Psoas muscle (tissue), 8 donors: ENCODE data around the gene TSPAN15. TPM values are rescaled to one million over a fixed set of nuclear protein-coding genes. Genes with fewer than 3 reads are reported as not detected.

Experiments used
- ATAC-seq, 4 donors: fragments of 200-7000 bp; cut with Tn5 transposase; one replicate each; pipeline ENCODE4 v1.9.1; 2020; ENCODE audit warnings: moderate library complexity in 3 of 4, mild to moderate bottlenecking in 2 of 4
- DNase-seq, 2 donors: peaks; one replicate each; pipeline ENCODE4 v3.0.0-alpha.2; 2020
- H3K27ac ChIP-seq: fragments of 200-600 bp; one replicate; pipeline ENCODE4 v1.8.0; 2022
- H3K27me3 ChIP-seq, 3 donors: fragments of 200-600 bp in 1 of 3; one replicate each; pipeline versions ENCODE4 v1.6.1 to v1.8.0; 2013 to 2022; ENCODE audit warnings: low read length in 2 of 3, mild to moderate bottlenecking in 2 of 3, moderate library complexity in 1 of 3; ENCODE audit not compliant: insufficient read depth in 3 of 3
- H3K36me3 ChIP-seq, 2 donors: fragments of 200-600 bp in 1 of 2; one replicate each; pipeline versions ENCODE4 v1.6.1 to v1.8.0; 2013 to 2022; ENCODE audit warnings: low read depth in 1 of 2, mild to moderate bottlenecking in 1 of 2, moderate library complexity in 1 of 2; ENCODE audit not compliant: insufficient read depth in 1 of 2
- H3K4me1 ChIP-seq: fragments of 200-600 bp; one replicate; pipeline ENCODE4 v1.8.0; 2022
- H3K4me3 ChIP-seq: fragments of 200-600 bp; one replicate; pipeline ENCODE4 v1.8.0; 2022; ENCODE audit warnings: mild to moderate bottlenecking
- H3K9me3 ChIP-seq: fragments of 200-600 bp; one replicate; pipeline ENCODE4 v1.8.0; 2022
- WGBS, 3 donors: extraction: QIAGEN DNeasy Blood & Tissue Kit; methylation state at CpG; one replicate each; pipeline versions ENCODE4 v1.1.6 to v1.1.7; 2013; 5-methylcytosine and 5-hydroxymethylcytosine counted together
- intact Hi-C, 2 donors: fragments of 100-400 bp; cut with DNase I; formaldehyde crosslinking; loops; one replicate each; pipeline versions ENCODE4 v1.11.0 to v1.14.2; 2022
- polyA plus RNA-seq, 3 donors: library from polyadenylated mRNA; stranded (reverse); fragments of 200-250 nt; gene quantifications; one replicate each; pipeline ENCODE4 v1.2.3, GENCODE V29; 2013
- total RNA-seq, 4 donors: library from RNA; stranded (reverse); fragmentation: NEBNext Ultra II Directional in 2 of 4; extraction: Animal tissue kit (Norgen Biotek cat#: 25700) in 2 of 4; gene quantifications; one replicate each; pipeline versions ENCODE4 v1.2.1 to v1.2.4, GENCODE V29; 2021 to 2023
- TF ChIP-seq, protein P1 (sequence below): fragments of 200-600 bp; IDR thresholded peaks from one replicate; pipeline ENCODE4 v1.8.0; 2022; ENCODE audit warnings: antibody characterized with exemption
- donor health status: healthy with polysubstance abuse.
- donor health status: DM: no; HTN: no; CAD: no; lungs with moderate emphysema.
- donor health status: Bipolar disorder and iron deficiency.
- donor health status: healthy.
- donor health status: DM: yes; HTN: yes; CAD: no.
- donor health status: DM: no; HTN: no; CAD: no.
- donor health status: DM: no; HTN: no; CAD: no.
- donor health status: DM: yes; HTN: yes; CAD: no.

TSPAN15 gene
- total and polyA plus RNA-seq, 7 donors = 6.3 to 35.0 (median 10.7) TPM

DNA sequence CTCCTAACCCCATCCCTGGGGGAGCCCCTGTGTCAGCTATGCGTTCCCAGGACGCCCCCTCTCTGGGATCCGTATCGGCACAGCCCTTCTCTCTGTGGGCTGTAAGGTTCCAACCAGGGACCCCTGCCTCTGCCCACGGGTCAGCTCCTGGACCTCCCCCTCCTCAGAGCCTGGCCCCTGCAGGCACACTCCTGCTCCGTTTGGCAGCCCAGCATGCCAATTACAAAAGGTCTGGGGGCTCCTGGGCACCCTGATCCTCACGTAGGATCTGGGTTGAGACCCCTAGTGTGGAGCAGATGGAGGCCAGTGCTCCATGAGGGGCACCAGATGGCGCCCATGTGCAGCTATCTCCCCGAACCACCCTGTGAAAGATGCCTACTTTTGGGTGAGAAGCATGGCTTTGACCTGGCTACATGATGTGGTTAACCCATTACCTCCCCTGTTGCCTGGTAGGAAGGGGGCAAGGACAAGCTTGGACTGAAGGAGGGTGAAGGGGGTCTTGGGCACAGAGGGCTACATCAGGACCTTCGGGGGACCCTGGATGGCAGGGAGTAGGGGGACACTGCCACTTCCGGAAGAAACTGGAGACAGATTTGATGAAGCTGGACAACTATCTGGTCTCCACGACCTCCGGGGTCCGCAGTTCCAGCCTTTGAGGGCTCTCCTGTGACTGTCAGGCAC lies 43.5 kb upstream of the TSPAN15 start:
- H3K9me3 ChIP-seq = no peaks in the 10 kb centered on the region
- no peak for DNase-seq

DNA sequence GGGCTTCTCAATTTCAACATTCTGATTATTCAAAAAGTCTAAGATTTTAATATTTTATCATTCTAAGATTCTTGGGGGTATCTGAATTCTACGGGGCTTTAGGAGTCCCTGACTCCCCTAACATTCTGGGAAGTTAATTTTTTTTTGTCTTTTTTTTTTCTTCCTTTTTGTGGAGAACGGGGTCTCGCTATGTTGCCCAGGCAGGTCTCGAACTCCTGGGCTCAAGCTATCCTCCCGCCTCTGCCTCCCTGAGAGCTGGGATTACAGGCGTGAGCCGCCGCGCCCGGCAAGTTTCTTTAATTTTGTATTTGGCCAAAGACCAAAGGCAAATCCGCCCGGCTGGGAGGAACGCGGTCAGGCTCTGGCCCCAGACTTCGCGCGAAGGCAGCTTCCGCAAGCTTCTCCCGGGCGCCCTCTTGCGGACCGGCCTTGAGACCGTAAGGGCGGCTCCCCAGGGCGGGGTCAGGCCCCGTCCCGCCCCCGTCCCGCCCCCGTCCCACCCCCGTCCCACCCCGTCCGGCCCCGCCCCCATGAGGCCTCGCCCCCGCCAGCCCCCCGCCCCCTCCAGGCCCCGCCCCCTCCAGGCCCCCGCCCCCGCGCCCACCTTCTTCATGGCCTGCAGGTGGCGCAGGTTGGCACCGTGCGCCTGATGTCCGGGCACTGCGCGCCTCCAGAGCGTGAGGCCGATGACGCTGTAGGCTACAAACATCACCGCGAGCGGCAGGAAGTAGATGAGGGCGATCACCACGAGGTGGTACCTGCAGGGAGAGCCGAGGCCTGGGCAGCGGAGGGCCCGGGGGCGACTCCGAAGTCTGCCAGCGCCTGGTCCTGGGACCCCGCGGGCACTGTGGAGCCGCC lies 42.7 kb upstream of the TSPAN15 start:
- peak overlapping the region; percentile 58 for H3K4me3 ChIP-seq
- peak; percentile 84 to 89 (median 88) for ATAC-seq
- no peaks in the 10 kb centered on the region for H3K9me3 ChIP-seq
- H3K27me3 ChIP-seq = no peaks in the 10 kb centered on the region
- 2 to 4% (median 3%) methylated on average over 45 to 59 of the region's 64 CpGs for WGBS, 3 donors
- TF ChIP-seq, protein P1, sequence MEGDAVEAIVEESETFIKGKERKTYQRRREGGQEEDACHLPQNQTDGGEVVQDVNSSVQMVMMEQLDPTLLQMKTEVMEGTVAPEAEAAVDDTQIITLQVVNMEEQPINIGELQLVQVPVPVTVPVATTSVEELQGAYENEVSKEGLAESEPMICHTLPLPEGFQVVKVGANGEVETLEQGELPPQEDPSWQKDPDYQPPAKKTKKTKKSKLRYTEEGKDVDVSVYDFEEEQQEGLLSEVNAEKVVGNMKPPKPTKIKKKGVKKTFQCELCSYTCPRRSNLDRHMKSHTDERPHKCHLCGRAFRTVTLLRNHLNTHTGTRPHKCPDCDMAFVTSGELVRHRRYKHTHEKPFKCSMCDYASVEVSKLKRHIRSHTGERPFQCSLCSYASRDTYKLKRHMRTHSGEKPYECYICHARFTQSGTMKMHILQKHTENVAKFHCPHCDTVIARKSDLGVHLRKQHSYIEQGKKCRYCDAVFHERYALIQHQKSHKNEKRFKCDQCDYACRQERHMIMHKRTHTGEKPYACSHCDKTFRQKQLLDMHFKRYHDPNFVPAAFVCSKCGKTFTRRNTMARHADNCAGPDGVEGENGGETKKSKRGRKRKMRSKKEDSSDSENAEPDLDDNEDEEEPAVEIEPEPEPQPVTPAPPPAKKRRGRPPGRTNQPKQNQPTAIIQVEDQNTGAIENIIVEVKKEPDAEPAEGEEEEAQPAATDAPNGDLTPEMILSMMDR = peak; percentile 84
- H3K4me1 ChIP-seq = peaks cover 21% of the 10 kb centered on the region
- H3K27ac ChIP-seq = peak overlapping the region; percentile 92
- intact Hi-C loops = loop anchor here in 1 of 2 donors (5.0 kb wide), 1 partner anchor 171 kb away; no protein-coding TSS in a partner anchor
- DNase-seq = peak; percentile 94 to 98
- H3K36me3 ChIP-seq = peaks cover 0 to 20% of the 10 kb centered on the region in 2 donors

More for the DNA sequence above, 43.5 kb upstream of the TSPAN15 start:
- 61 to 66% (median 66%) methylated on average over 14 of the region's 14 CpGs for WGBS, 3 donors
- Histone ChIP-seq H3K27me3 (no peaks in the 10 kb centered on the region), H3K4me1 (peaks cover 21% of the 10 kb centered on the region), H3K27ac (peak overlapping the region; percentile 92), H3K4me3 (peak overlapping the region; percentile 46), H3K36me3 (peaks cover 0 to 28% of the 10 kb centered on the region in 2 donors)
- intact Hi-C loops = loop anchor here in 1 of 2 donors (5.0 kb wide), 1 partner anchor 170 kb away; no protein-coding TSS in a partner anchor
- peak in 2 of 4 donors; percentile 3 to 21 for ATAC-seq
- TF ChIP-seq, protein P1 = peak; percentile 26

DNA sequence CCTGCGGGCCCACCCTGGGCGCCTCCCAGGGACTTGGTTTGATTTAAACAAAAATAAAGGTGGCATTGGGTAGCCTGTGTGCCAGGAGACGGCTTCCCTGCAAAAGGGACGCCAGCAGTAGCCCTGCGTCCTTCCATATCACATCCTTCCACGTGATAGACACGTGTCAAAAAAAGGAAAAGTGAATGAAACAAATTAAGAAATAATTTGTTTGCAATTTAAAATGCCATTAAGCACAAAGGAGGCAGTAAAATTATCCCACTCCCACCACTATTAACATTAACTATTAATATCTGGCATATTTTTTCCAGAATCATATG lies 42.1 kb upstream of the TSPAN15 start:
- peak overlapping the region; percentile 58 for H3K4me3 ChIP-seq
- DNase-seq = no peak
- H3K9me3 ChIP-seq = no peaks in the 10 kb centered on the region
- intact Hi-C loops = loop anchor here in 1 of 2 donors (5.0 kb wide), 1 partner anchor 172 kb away; no protein-coding TSS in a partner anchor
- WGBS, 3 donors = 5 to 6% (median 5%) methylated on average over 7 of the region's 7 CpGs
- peaks cover 0 to 14% of the 10 kb centered on the region in 2 donors for H3K36me3 ChIP-seq
- H3K27me3 ChIP-seq = no peaks in the 10 kb centered on the region
- peak overlapping the region; percentile 92 for H3K27ac ChIP-seq
- H3K4me1 ChIP-seq = peaks cover 21% of the 10 kb centered on the region
- no peak for ATAC-seq
- TF ChIP-seq, protein P1 = no peak

DNA sequence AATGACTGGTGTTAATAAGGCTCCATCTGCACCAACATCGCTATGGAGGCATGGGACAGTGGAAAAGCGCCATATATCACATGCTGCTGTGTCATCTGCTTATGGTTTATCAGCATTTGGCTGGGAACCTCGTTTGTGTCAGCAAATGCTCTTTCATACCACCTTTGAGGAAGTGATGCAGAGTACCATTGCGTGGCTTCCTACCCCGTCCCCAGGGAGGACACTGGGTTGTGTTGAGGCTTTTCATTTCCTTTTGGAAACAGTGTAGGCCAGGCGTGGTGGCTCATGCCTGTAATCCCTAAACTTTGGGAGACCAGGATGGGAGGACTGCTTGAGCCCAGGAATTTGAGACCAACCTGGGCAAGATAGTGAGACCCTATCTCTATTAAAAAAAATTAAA lies 41.3 kb upstream of the TSPAN15 start:
- H3K4me3 ChIP-seq = no peak overlapping the region
- H3K27ac ChIP-seq = peak overlapping the region; percentile 43
- H3K36me3 ChIP-seq = peaks cover 0 to 7% of the 10 kb centered on the region in 2 donors
- no peaks in the 10 kb centered on the region for H3K9me3 ChIP-seq
- ATAC-seq (no peak), DNase-seq (peak in 1 of 2 donors; percentile 49)
- intact Hi-C loops = loop anchor here in 1 of 2 donors (5.0 kb wide), 2 partner anchors 173 to 227 kb away; no protein-coding TSS in a partner anchor
- H3K27me3 ChIP-seq = no peaks in the 10 kb centered on the region
- peaks cover 21% of the 10 kb centered on the region for H3K4me1 ChIP-seq
- TF ChIP-seq, protein P1 = no peak
- WGBS, 3 donors = 55 to 58% (median 58%) methylated on average over 6 of the region's 6 CpGs
